Measurements from ENCODE around the gene HYAL4. TPM values are rescaled to one million over a fixed set of nuclear protein-coding genes. Genes with fewer than 3 reads are reported as not detected.
A peak's percentile ranks its signal among the peaks of the same experiment; 100 is the strongest.

The HYAL4 gene
- polyA plus RNA-seq = not detected

GRCh38 chr7:123844712-123845219 lies at the start of gene HYAL4:
HYAL4 (plus strand) TSS chr7:123845169; CDS start chr7:123868274, 23,105 bp downstream.
- 57 to 61% methylated on average over 11 of the region's 11 CpGs for WGBS, 2 donors
- Histone ChIP-seq H3K4me3 (ENCODE audit: low read depth in 1 of 2, low read length in 2 of 2) (no peak within 1 kb of the TSS), H3K27ac (ENCODE audit: low read depth in 2 of 2, low read length in 1 of 2) (no peak within 1 kb of the TSS)

GRCh38 chr7:123795917-123796316 lies 49.1 kb upstream of the HYAL4 start:
- H3K4me3 ChIP-seq (ENCODE audit: low read depth in 1 of 2, low read length in 2 of 2) = no peak overlapping the region
- no peaks in the 10 kb centered on the region for H3K36me3 ChIP-seq (ENCODE audit: control insufficient read depth in 2 of 2, insufficient read depth in 2 of 2, low read length in 1 of 2)
- no peak overlapping the region for H3K27ac ChIP-seq (ENCODE audit: low read depth in 2 of 2, low read length in 1 of 2)
- H3K27me3 ChIP-seq (ENCODE audit: control insufficient read depth in 1 of 2, insufficient read depth in 2 of 2, low read length in 2 of 2) = no peaks in the 10 kb centered on the region
- H3K4me1 ChIP-seq (ENCODE audit: control insufficient read depth in 2 of 2, insufficient read depth in 2 of 2, low read length in 1 of 2) = no peaks in the 10 kb centered on the region
- WGBS, 2 donors = 57 to 83% methylated on average over 1 of the region's 1 CpG
- H3K9me3 ChIP-seq (ENCODE audit: control insufficient read depth in 2 of 2, insufficient read depth in 1 of 2, low read depth in 1 of 2, low read length in 1 of 2) = peaks cover 0 to 2% of the 10 kb centered on the region in 2 donors

More at GRCh38 chr7:123844712-123845219, at the start of gene HYAL4:
- no peaks in the 10 kb centered on the region for H3K27me3 ChIP-seq (ENCODE audit: control insufficient read depth in 1 of 2, insufficient read depth in 2 of 2, low read length in 2 of 2)
- H3K9me3 ChIP-seq (ENCODE audit: control insufficient read depth in 2 of 2, insufficient read depth in 1 of 2, low read depth in 1 of 2, low read length in 1 of 2) = no peaks in the 10 kb centered on the region
- no peaks in the 10 kb centered on the region for H3K4me1 ChIP-seq (ENCODE audit: control insufficient read depth in 2 of 2, insufficient read depth in 2 of 2, low read length in 1 of 2)
- H3K36me3 ChIP-seq (ENCODE audit: control insufficient read depth in 2 of 2, insufficient read depth in 2 of 2, low read length in 1 of 2) = no peaks in the 10 kb centered on the region

- no peak overlapping the region for H3K4me3 ChIP-seq (ENCODE audit: low read depth in 1 of 2, low read length in 2 of 2)
- no peaks in the 10 kb centered on the region for H3K27me3 ChIP-seq (ENCODE audit: control insufficient read depth in 1 of 2, insufficient read depth in 2 of 2, low read length in 2 of 2)
- H3K9me3 ChIP-seq (ENCODE audit: control insufficient read depth in 2 of 2, insufficient read depth in 1 of 2, low read depth in 1 of 2, low read length in 1 of 2) = peaks cover 0 to 2% of the 10 kb centered on the region in 2 donors
- H3K27ac ChIP-seq (ENCODE audit: low read depth in 2 of 2, low read length in 1 of 2) = no peak overlapping the region
- H3K36me3 ChIP-seq (ENCODE audit: control insufficient read depth in 2 of 2, insufficient read depth in 2 of 2, low read length in 1 of 2) = no peaks in the 10 kb centered on the region
- 82 to 86% methylated on average over 1 of the region's 1 CpG for WGBS, 2 donors
- no peaks in the 10 kb centered on the region for H3K4me1 ChIP-seq (ENCODE audit: control insufficient read depth in 2 of 2, insufficient read depth in 2 of 2, low read length in 1 of 2)
Observed at GRCh38 chr7:123796568-123796967, 48.4 kb upstream of the HYAL4 start.

- 42 to 46% methylated on average over 2 of the region's 2 CpGs for WGBS, 2 donors
- H3K4me1 ChIP-seq (ENCODE audit: control insufficient read depth in 2 of 2, insufficient read depth in 2 of 2, low read length in 1 of 2) = no peaks in the 10 kb centered on the region
- H3K27me3 ChIP-seq (ENCODE audit: control insufficient read depth in 1 of 2, insufficient read depth in 2 of 2, low read length in 2 of 2) = no peaks in the 10 kb centered on the region
Observed at GRCh38 chr7:123797673-123798531, 47.1 kb upstream of the HYAL4 start.

GRCh38 chr7:123798532-123799188 lies 46.3 kb upstream of the HYAL4 start:
- H3K4me3 ChIP-seq (ENCODE audit: low read depth in 1 of 2, low read length in 2 of 2) = peak overlapping the region in 1 of 2 donors; percentile 31
- H3K36me3 ChIP-seq (ENCODE audit: control insufficient read depth in 2 of 2, insufficient read depth in 2 of 2, low read length in 1 of 2) = no peaks in the 10 kb centered on the region
- H3K9me3 ChIP-seq (ENCODE audit: control insufficient read depth in 2 of 2, insufficient read depth in 1 of 2, low read depth in 1 of 2, low read length in 1 of 2) = no peaks in the 10 kb centered on the region
- no peaks in the 10 kb centered on the region for H3K27me3 ChIP-seq (ENCODE audit: control insufficient read depth in 1 of 2, insufficient read depth in 2 of 2, low read length in 2 of 2)
- H3K4me1 ChIP-seq (ENCODE audit: control insufficient read depth in 2 of 2, insufficient read depth in 2 of 2, low read length in 1 of 2) = no peaks in the 10 kb centered on the region
- H3K27ac ChIP-seq (ENCODE audit: low read depth in 2 of 2, low read length in 1 of 2) = no peak overlapping the region
- 47 to 53% methylated on average over 6 of the region's 6 CpGs for WGBS, 2 donors

More at GRCh38 chr7:123797673-123798531, 47.1 kb upstream of the HYAL4 start:
- Histone ChIP-seq H3K27ac (ENCODE audit: low read depth in 2 of 2, low read length in 1 of 2) (no peak overlapping the region), H3K36me3 (ENCODE audit: control insufficient read depth in 2 of 2, insufficient read depth in 2 of 2, low read length in 1 of 2) (no peaks in the 10 kb centered on the region), H3K4me3 (ENCODE audit: low read depth in 1 of 2, low read length in 2 of 2) (peak overlapping the region in 1 of 2 donors; percentile 31), H3K9me3 (ENCODE audit: control insufficient read depth in 2 of 2, insufficient read depth in 1 of 2, low read depth in 1 of 2, low read length in 1 of 2) (no peaks in the 10 kb centered on the region)

- no peaks in the 10 kb centered on the region for H3K4me1 ChIP-seq (ENCODE audit: control insufficient read depth in 2 of 2, insufficient read depth in 2 of 2, low read length in 1 of 2)
- H3K27ac ChIP-seq (ENCODE audit: low read depth in 2 of 2, low read length in 1 of 2) = no peak overlapping the region
- H3K4me3 ChIP-seq (ENCODE audit: low read depth in 1 of 2, low read length in 2 of 2) = no peak overlapping the region
- WGBS, 2 donors = 63 to 67% methylated on average over 1 of the region's 1 CpG
- H3K27me3 ChIP-seq (ENCODE audit: control insufficient read depth in 1 of 2, insufficient read depth in 2 of 2, low read length in 2 of 2) = no peaks in the 10 kb centered on the region
- H3K9me3 ChIP-seq (ENCODE audit: control insufficient read depth in 2 of 2, insufficient read depth in 1 of 2, low read depth in 1 of 2, low read length in 1 of 2) = no peaks in the 10 kb centered on the region
- H3K36me3 ChIP-seq (ENCODE audit: control insufficient read depth in 2 of 2, insufficient read depth in 2 of 2, low read length in 1 of 2) = no peaks in the 10 kb centered on the region
Observed at GRCh38 chr7:123802249-123802648, 42.7 kb upstream of the HYAL4 start.

- Histone ChIP-seq H3K4me3 (ENCODE audit: low read depth in 1 of 2, low read length in 2 of 2) (no peak overlapping the region), H3K4me1 (ENCODE audit: control insufficient read depth in 2 of 2, insufficient read depth in 2 of 2, low read length in 1 of 2) (no peaks in the 10 kb centered on the region), H3K36me3 (ENCODE audit: control insufficient read depth in 2 of 2, insufficient read depth in 2 of 2, low read length in 1 of 2) (no peaks in the 10 kb centered on the region), H3K9me3 (ENCODE audit: control insufficient read depth in 2 of 2, insufficient read depth in 1 of 2, low read depth in 1 of 2, low read length in 1 of 2) (peaks cover 0 to 3% of the 10 kb centered on the region in 2 donors), H3K27me3 (ENCODE audit: control insufficient read depth in 1 of 2, insufficient read depth in 2 of 2, low read length in 2 of 2) (no peaks in the 10 kb centered on the region), H3K27ac (ENCODE audit: low read depth in 2 of 2, low read length in 1 of 2) (no peak overlapping the region)
Observed at GRCh38 chr7:123805287-123805686, 39.7 kb upstream of the HYAL4 start.

GRCh38 chr7:123809471-123809870 lies 35.5 kb upstream of the HYAL4 start:
- Histone ChIP-seq H3K27me3 (ENCODE audit: control insufficient read depth in 1 of 2, insufficient read depth in 2 of 2, low read length in 2 of 2) (no peaks in the 10 kb centered on the region), H3K4me1 (ENCODE audit: control insufficient read depth in 2 of 2, insufficient read depth in 2 of 2, low read length in 1 of 2) (no peaks in the 10 kb centered on the region), H3K4me3 (ENCODE audit: low read depth in 1 of 2, low read length in 2 of 2) (no peak overlapping the region), H3K36me3 (ENCODE audit: control insufficient read depth in 2 of 2, insufficient read depth in 2 of 2, low read length in 1 of 2) (no peaks in the 10 kb centered on the region), H3K27ac (ENCODE audit: low read depth in 2 of 2, low read length in 1 of 2) (no peak overlapping the region), H3K9me3 (ENCODE audit: control insufficient read depth in 2 of 2, insufficient read depth in 1 of 2, low read depth in 1 of 2, low read length in 1 of 2) (peaks cover 0 to 3% of the 10 kb centered on the region in 2 donors)
- 81 to 88% methylated on average over 2 of the region's 2 CpGs for WGBS, 2 donors

GRCh38 chr7:123811056-123811455 lies 33.9 kb upstream of the HYAL4 start:
- no peaks in the 10 kb centered on the region for H3K27me3 ChIP-seq (ENCODE audit: control insufficient read depth in 1 of 2, insufficient read depth in 2 of 2, low read length in 2 of 2)
- peaks cover 0 to 3% of the 10 kb centered on the region in 2 donors for H3K9me3 ChIP-seq (ENCODE audit: control insufficient read depth in 2 of 2, insufficient read depth in 1 of 2, low read depth in 1 of 2, low read length in 1 of 2)
- H3K36me3 ChIP-seq (ENCODE audit: control insufficient read depth in 2 of 2, insufficient read depth in 2 of 2, low read length in 1 of 2) = no peaks in the 10 kb centered on the region
- no peaks in the 10 kb centered on the region for H3K4me1 ChIP-seq (ENCODE audit: control insufficient read depth in 2 of 2, insufficient read depth in 2 of 2, low read length in 1 of 2)
- H3K4me3 ChIP-seq (ENCODE audit: low read depth in 1 of 2, low read length in 2 of 2) = no peak overlapping the region
- no peak overlapping the region for H3K27ac ChIP-seq (ENCODE audit: low read depth in 2 of 2, low read length in 1 of 2)
